NCI-H1417 (cell line): ENCODE results near the gene TMEM97.

Source experiments
- DNase-seq, 3 experiments: peaks; one replicate each; lab custom pipeline; 2025; lab: John Stamatoyannopoulos, UW

TMEM97 gene

GRCh38 chr17:28365487-28365886 lies 46.5 kb downstream of the TMEM97 start:
- DNase-seq: no peak

- DNase-seq: no peak
Measured at GRCh38 chr17:28366605-28367004, 47.6 kb downstream of the TMEM97 start.

GRCh38 chr17:28367641-28368305 lies 48.8 kb downstream of the TMEM97 start:
- no peak for DNase-seq

GRCh38 chr17:28368306-28368831 lies 49.4 kb downstream of the TMEM97 start:
- no peak for DNase-seq

- no peak for DNase-seq
Measured at GRCh38 chr17:28368915-28369683, 50.1 kb downstream of the TMEM97 start.

- DNase-seq: no peak
Measured at GRCh38 chr17:28369684-28370034, 50.7 kb downstream of the TMEM97 start.

GRCh38 chr17:28370035-28370743 lies 51.2 kb downstream of the TMEM97 start, which contains the start of gene VTN:
VTN (minus strand) TSS chr17:28370307; CDS start chr17:28370203, 104 bp downstream.
- peak in 2 of 3 experiments; percentile 19 to 38 for DNase-seq

GRCh38 chr17:28370744-28371103 lies 51.7 kb downstream of the TMEM97 start:
- DNase-seq: no peak

GRCh38 chr17:28371245-28372202 lies 52.5 kb downstream of the TMEM97 start, which contains the start of gene SARM1:
SARM1 (plus strand) TSS chr17:28371694; CDS start chr17:28372033, 339 bp downstream.
- DNase-seq: peak; percentile 90 to 97 (median 93)

GRCh38 chr17:28372203-28372944 lies 53.4 kb downstream of the TMEM97 start:
- DNase-seq: peak; percentile 39 to 70 (median 42)

GRCh38 chr17:28372945-28373274 lies 53.9 kb downstream of the TMEM97 start:
- no peak for DNase-seq
